ENCODE results near the gene SPDYE6.
"Not testable (repeated sequence)": the region's sequence is repeated elsewhere in the genome, so short reads cannot be mapped to it uniquely, and the experiment has no call there.

Gene SPDYE6, protein sequence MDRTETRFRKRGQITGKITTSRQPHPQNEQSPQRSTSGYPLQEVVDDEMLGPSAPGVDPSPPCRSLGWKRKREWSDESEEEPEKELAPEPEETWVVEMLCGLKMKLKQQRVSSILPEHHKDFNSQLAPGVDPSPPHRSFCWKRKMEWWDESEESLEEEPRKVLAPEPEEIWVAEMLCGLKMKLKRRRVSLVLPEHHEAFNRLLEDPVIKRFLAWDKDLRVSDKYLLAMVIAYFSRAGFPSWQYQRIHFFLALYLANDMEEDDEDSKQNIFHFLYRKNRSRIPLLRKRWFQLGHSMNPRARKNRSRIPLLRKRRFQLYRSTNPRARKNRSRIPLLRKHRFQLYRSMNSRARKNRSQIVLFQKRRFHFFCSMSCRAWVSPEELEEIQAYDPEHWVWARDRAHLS

DNA sequence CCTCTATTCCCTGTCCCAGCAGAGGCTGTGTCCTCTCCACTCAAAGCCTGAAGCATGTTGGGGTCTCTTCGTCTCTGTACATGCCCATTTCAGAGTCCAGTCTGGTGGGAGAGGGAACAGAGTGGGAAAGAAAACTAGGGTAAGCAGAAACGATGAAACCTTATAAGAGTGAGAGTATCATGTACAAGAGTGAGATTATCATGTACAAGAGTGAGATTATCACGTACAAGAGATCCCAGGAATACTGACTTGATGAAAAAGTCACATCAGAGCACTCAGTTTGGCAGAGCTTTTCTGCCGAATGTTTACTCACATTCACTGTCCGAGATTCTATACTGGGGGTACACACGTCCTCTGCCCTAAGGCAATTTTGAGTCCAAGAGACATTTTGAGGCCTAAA, at the start of gene SPDYE6:
Gene SPDYE6 (minus strand): TSS at position 101 of the 400 bp plus-strand sequence. CDS start 421 bp downstream, outside the sequence.
- DNase-seq (ENCODE audit: low spot score): not testable (repeated sequence)

DNA sequence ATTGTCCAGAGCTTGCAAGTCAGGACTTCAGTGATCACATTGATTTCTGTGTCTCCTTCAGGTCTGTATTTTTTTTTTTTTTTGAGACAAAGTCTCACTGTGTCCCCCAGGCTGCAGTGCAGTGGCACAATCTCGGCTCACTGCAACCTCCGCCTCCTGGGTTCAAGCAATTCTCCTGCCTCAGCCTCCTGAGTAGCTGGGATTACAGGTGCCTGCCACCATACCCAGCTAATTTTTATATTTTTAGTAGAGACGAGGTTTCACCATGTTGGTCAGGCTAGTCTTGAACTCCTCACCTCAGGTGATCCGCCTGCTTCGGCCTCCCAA, 48.6 kb upstream of the SPDYE6 start:
- DNase-seq (ENCODE audit: low spot score): not testable (repeated sequence)

DNA sequence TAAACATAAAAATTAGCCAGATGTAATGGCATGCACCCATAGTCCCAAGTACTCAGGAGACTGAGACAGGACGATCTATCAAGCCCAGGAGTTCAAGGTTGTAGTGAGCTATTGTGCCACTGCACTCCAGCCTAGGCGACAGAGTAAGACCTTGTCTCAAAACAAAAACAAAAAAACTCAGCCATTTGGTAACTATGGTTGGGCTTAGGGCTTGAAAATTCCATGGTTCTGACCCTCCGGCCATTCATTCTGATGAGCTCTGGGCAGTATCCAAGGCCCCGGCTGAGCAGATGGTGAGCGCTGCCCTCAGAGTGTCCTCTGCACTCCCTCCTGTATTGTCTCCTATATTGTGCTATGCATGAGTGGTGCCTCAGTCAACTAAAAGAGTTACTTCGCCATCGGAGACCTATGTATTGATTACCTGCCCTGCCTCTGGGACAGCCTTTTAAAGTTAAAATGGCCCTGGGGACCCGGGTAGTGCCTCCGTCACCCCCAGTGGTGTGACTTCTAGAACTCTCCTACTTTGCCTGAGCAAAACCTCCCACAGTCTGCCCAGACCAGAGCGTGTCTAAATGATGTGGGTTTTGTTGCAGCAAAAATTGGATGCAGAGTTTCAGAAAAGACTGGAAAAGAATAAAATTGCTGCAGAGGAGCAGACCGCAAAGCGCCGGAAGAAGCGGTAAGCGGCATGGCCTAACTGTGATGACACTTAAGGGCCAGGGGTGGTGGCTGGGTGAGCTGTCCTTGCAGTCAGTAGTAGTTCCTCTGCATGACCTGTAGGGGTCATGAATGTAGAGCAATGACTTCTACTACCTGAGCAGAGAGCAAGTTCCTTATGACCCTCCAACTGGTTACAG, 48.0 kb upstream of the SPDYE6 start:
- peak; percentile 81 for DNase-seq (ENCODE audit: low spot score)

DNA sequence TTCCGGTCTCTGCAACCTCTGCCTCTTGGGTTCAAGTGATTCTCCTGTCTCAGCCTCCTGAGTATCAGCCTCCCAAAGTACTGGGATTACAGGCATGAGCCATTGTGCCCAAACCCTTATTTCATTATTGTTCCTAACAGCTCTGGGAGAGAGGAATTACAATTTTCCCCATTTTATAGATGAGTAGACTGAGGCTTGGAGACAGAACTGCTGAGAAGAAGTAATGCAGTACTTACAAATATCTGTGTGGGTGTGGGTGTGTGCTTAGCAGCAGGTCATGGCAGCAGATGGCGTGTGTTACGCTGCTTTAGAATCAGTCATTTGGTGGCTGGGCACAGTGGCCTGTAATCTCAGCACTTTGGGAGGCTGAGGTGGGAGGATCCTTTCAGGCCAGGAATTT, 47.3 kb upstream of the SPDYE6 start:
- DNase-seq (ENCODE audit: low spot score): no peak

DNA sequence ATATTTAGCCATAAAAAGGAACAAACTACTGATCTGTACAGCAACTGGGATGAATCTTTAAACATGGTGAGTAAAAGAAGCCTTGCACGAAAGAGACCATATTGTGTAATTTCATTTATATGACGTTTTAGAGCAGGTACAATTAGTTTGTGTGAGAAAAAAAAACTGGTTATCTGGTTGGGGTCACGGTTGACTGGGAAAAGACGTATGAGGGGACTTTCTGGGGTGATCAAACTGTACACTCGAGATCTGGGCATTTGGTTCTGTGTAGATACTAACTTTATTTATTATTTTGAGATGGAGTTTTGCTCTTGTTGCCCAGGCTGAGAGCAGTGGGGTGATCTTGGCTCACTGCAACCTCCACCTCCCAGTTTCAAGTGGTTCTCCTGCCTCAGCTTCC, 44.1 kb upstream of the SPDYE6 start:
- no peak for DNase-seq (ENCODE audit: low spot score)

DNA sequence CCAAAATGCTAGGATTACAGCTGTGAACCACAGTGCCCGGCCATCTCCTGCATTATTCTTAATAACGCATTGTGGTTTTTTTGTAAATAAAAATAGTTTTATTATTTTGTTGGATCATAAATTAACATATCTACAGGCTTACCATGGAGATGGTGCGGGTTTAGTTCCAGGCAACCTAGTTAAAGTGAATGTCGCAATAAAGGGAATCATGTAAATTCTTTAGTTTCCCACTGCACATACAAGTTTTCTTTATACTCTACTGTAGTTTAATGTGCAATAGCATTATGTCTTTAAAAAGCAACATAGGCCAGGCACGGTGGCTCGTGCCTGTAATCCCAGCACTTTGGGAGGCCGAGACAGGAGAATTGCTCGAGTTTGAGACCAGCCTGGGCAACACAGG, 42.3 kb upstream of the SPDYE6 start:
- DNase-seq (ENCODE audit: low spot score): no peak

DNA sequence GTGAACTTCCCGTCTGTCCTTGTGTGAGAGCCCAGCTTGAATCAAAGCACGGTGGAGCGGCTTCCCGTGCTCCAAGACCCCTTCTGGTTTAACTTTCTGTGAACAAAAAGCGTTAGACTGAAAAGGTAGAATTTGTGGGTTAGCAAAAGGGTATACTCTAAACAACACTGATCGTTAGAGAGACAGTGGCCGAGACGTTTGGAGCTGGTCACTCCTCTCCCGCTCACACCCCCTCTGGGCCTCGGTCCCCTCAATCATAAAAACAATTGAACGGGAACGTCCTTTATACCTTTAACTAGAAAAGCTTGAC, 40.4 kb upstream of the SPDYE6 start:
- no peak for DNase-seq (ENCODE audit: low spot score)

DNA sequence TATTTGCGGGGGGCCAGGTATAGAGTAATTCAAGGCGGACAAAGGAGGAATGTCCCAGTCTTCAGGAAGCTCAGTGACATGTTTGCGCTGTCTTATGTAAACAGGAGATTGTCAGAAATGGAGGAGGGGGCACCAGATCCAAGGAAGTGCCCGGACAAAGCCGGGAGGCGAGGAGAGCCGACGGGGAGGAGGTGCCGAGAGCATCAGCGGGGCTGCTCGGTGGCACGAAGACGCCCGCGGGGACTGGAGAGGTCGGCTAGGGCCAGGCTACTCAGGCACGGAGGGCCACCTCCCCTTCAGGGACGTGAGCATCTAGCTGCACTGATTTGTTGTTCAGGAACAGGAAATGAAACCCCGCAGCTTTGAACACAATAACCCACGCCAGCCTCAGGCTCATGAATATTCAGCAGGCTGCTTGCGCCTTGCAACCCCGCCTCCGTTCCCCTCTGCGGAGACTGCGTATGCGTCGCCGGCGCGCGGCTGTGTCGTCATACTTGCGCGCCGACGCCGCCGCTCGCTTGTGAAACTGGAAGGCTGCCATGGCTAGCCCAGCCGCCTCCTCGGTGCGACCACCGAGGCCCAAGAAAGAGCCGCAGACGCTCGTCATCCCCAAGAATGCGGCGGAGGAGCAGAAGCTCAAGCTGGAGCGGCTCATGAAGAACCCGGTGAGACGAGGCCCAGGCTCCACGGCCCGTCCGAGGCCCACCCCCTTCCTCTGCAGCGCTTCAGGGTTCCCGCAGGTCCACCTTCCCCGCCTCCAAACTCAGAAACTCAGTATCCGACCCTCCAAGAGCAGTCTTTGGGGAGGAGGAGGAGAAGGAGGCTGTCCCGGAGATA, 39.8 kb upstream of the SPDYE6 start, which contains the start of gene PRKRIP1:
Gene PRKRIP1 (plus strand): TSS at position 491 of the 837 bp plus-strand sequence. CDS start 49 bp downstream, at position 540.
- DNase-seq (ENCODE audit: low spot score): peak; percentile 92

DNA sequence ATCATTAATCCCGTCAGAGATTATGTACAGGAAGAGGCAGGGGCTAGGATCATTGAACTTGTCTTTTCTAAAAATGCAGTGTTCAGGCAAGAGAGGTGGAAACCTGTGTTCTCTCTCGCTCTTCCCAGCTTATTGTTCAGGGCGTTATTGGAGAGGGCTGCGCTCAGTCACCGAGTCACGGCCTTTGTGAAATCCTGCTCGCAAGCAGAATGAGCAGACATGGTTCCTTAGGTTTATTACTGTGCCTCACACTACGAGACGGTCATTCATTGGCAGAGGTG, 39.3 kb upstream of the SPDYE6 start:
- peak; percentile 34 for DNase-seq (ENCODE audit: low spot score)

DNA sequence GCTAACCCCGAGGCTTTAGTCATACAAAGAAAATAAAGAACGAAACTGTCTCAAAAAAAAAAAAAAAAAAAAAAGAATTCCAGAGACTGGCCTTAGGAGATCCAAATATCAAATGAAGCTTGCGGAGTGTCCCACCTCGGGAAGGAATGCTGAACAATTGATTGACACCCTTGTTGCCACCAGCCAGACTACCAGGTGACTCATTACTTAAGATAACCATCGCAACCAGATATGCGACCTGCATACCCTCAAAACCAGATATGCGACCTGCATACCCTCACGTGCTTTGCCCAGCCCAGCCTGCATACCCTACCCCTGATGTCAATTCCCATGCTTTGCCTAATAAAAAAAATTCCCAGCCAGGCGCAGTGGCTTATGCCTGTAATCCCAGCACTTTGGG, 37.2 kb upstream of the SPDYE6 start:
- no peak for DNase-seq (ENCODE audit: low spot score)

DNA sequence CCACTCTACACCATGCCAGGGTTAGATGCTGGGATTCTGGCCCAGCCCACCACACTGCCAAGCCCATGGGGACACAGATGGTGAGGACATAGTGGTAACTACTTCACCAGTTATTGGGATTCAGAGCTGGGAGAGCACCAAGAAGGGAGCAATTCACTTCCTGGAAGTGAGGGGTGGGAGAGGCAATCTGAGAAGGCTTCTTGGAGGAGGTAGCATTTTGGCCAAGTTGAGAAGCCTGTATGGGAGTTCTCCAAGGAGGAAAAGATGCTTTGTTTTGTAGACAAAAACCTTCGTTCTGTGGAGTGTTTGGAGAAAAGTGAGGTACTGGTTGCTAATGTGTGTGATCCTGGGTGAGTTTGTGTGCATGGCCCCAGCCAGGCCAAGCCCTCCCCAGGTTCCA, 36.1 kb upstream of the SPDYE6 start:
- DNase-seq (ENCODE audit: low spot score): no peak

DNA sequence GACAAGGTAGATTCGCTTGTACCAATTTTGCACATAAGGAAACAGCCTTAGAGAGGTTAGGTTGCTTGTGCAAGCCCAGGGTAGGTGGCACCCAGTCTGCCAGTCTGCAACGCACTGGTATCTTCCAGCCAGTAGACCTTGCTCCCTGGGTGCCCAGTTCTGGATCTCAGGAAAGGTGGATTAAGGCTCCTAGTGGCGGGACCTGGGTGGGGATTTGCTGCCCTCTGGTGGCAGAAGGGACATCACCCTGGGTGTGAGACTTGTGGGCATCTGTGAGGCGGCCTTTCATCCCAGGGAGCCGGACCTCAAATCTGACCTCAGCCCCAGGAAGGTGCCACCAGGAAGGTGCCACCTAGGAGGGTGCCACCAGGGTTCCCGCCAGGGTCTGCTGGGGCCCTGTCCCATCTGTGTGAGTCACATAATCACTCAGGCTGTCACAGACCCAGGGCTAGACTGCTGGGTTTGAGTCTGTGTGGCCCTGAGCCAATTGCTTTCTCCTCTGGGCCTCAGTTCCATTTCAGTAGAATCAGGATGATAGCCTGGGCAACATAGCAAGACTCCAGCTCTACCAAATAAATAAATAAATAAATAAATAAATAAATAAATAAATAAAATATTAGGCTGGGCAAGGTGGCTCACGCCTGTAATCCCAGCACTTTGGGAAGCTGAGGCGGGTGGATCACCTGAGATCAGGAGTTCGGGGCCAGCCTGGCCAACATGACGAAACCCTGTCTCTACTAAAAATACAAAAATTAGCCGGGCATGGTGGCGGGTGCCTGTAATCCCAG, 34.6 kb upstream of the SPDYE6 start:
- DNase-seq (ENCODE audit: low spot score): peak; percentile 87

DNA sequence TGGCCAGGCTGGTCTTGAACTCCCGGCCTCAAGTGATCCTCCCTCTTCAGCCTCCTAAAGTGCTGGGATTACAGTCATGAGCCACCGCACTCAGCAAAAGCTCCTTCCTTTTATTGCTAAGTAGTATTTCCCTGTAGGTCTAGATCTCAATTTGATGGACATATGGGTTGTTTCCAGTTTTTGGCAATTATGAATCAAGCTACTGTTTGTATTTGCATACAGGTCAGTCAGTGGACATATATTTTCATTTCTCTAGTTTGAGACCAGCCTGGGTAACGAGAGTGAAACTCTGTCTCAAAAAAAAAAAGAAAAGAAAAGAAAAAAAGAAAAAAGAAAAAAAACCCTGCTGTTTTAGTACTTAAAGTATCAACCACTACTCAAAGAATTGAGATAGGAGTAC, 33.6 kb upstream of the SPDYE6 start:
- no peak for DNase-seq (ENCODE audit: low spot score)

DNA sequence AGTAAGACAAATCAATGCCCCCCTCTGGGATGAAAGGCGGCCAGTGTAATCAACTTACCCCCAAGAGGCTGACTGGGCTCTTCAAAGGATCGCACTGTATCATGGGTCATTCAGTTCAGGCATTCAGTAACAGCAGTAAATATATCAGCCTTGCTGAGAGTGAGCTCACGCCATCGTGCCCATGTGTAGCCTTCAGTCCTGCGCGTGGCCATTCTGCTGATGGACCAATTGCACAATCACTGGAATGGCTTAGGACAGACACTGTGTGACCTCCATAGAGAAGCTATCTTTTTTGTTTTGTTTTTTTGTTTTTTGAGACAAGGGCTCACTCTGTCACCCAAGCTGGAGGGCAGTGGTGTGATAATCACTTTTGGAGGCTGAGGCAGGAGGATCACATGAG, 30.8 kb upstream of the SPDYE6 start:
- DNase-seq (ENCODE audit: low spot score): no peak

DNA sequence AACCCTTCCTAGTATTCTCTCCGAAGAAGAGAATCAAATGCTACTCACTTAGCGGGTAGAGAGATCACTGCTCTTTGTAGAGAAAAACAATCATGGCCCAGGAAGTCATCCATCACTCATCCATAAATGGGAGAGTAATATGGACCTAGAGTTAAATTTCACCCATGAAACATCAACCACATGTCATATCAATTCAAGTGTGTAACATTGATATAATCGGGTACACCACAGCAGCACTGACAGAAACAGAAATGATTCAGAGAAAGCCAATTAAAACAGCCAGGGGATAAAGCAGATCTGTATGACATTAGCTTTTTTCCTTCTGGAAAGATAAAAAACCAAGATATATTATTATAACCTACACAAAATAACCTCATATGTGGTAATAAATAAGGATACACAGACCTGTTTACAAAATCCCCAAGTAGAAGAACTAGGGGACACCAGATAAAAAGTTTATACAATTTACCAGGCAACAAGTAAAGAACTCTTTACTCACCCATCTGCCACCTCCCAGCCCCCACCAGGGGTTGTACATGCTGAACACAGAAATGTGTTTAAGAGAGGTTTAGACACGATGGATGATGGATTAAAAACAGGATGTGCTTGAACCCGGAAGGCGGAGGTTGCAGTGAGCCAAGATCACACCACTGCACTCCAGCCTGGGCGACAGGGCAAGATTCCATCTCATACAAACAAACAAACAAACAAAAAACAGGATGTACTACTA, 25.6 kb upstream of the SPDYE6 start:
- not testable (repeated sequence) for DNase-seq (ENCODE audit: low spot score)

DNA sequence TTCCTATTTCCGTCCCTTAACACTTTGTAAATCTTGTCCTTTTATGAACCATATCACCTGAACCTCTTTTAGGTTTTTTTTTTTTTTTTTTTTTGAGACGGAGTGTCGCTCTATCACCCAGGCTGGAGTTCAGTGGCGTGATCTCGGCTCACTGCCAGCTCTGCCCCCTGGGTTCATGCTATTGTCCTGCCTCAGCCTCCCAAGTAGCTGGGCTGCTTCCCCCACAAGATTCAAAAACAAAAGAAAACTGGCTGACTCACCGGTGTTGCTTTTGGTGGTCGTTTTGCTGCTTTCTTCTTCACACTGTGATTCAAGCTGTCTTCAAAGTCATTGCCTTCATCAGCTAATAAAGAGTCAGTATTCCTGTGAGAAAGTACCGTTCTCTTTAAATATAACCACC, 24.6 kb upstream of the SPDYE6 start:
- DNase-seq (ENCODE audit: low spot score): not testable (repeated sequence)

DNA sequence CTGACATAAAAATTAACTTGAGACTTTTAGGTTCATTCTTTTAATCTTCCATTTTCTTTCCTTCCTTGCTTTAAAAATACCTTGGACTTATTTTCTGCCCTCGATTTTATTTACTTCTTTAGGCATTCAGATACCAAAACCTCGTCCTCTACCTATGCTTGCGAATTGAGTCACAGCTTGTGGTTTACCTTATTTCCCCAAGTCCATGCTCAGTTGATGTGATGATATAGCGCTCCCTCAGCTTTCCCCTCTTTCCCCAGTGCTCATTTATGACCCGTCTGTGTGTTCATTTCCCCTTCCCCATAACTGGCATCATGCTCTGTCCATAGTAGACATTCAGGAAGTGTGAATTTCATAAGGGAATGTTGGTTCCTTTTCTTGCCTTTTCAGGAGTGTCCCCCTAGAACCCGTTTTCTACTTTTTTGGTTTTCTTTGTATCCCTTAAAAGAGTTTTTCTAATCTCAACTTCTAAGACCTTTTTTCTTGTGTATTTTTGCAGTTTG, 20.8 kb upstream of the SPDYE6 start:
- DNase-seq (ENCODE audit: low spot score): no peak

DNA sequence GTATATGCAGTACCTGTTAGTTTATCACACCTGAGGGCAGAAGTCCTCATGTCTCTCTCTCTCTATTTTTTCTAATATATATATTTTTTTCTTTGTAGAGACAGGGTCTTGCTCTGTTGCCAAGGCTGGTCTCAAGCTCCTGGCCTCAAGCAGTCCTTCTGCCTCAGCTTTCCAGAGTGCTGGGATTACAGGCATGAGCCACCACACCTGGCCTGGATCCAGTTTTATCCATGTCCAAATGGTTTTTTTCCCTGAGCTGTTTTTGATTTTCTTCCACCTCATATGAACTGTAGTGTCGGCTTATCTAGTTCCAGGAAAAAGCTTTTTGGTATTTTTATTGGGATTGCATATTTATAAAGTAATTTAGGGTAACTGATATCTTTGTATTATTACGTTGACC, 16.6 kb upstream of the SPDYE6 start:
- not testable (repeated sequence) for DNase-seq (ENCODE audit: low spot score)

DNA sequence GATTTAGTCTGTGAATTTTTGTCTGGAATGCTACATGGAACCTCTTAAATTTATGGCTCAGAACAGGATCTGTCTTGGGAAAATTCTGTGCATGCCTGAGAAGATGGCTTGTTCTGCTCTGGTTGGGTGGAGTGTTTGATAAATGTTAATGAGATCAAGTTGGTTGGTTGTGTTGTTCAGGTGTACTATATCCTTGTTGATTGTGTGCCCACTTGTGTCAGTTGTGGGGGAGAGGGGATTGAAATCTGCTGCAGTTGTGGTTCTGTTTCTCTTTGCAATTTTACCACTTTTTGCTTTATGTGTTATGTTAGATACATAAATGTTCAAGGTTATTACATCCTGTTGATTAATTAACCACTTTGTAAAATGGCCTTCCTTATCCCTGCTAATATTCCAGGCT, 13.8 kb upstream of the SPDYE6 start:
- DNase-seq (ENCODE audit: low spot score): not testable (repeated sequence)

DNA sequence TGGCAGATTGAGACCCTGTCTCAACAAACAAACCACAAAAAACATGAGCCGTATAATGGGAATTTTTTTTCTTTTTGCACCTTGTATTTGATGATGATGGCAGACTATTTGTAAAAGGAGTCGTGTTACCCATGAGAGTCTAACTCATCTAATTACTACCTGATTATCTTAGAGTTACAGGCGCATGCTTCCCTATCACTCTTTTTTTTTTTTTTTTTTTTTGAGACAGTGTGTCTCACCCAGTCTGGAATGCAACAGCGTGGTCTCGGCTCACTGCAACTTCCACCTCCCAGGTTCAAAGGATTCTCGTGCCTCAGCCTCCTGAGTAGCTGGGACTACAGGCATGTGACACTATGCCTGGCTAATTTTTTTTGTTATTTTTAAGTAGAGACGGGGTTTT, 9.1 kb upstream of the SPDYE6 start:
- not testable (repeated sequence) for DNase-seq (ENCODE audit: low spot score)

DNA sequence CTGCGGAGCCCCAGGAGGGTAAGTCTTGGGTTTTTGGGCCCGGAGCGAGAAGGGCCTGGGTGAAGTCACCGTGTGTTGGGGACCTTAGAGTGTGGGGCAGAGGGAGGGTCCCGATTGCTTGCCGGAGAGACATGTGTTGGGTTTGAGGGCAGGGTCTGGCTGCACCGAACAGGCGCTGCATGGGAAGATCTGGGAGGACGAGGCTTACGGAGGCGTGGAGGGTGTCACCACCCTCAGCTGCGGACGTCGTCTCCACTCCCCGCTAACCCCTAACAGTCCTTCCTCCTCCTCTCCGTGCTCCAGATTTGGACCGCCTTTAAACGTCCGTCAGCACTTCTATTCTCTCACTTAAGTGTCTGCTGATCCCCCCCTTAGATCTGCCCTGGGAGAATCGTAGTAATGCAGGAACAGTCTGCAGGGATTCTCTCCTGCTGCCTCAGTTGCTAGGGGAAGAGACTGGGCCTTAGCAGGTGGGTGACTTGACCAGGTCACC, 8.2 kb upstream of the SPDYE6 start:
- DNase-seq (ENCODE audit: low spot score): not testable (repeated sequence)

Data from D341Med (cell line).